Gastroesophageal sphincter (tissue), 4 donors: Measurements from ENCODE around the gene HRC. TPM values are rescaled to one million over a fixed set of nuclear protein-coding genes. Genes with fewer than 3 reads are reported as not detected.

ENCODE experiments used
- ATAC-seq: fragments of 150-250 bp; one replicate; pipeline ENCODE4 v1.9.1; 2016; ENCODE audit warnings: mild to moderate bottlenecking, moderate library complexity
- H3K27ac ChIP-seq, 4 donors: fragments of 200-600 bp; sonication (generic) in 3 of 4; 1 replicate in 3 of 4; 2 replicates in 1 of 4; pipeline ENCODE4 v1.5.1; 2016 to 2019
- H3K27me3 ChIP-seq: fragments of 200-600 bp; sonication (generic); one replicate; pipeline ENCODE4 v1.5.1; 2019
- H3K36me3 ChIP-seq, 2 donors: fragments of 200-600 bp; sonication (generic); one replicate each; pipeline ENCODE4 v1.5.1; 2019; ENCODE audit warnings: control low read depth in 1 of 2
- H3K4me1 ChIP-seq, 3 donors: fragments of 200-600 bp; sonication (generic); 1 replicate in 2 of 3; 2 replicates in 1 of 3; pipeline ENCODE4 v1.5.1; 2016 to 2019; ENCODE audit warnings: control low read depth in 2 of 3
- H3K4me3 ChIP-seq, 2 donors: fragments of 200-600 bp; sonication (generic); one replicate each; pipeline ENCODE4 v1.5.1; 2019; ENCODE audit warnings: mild to moderate bottlenecking in 1 of 2, moderate library complexity in 1 of 2
- H3K9me3 ChIP-seq, 3 donors: fragments of 200-600 bp; sonication (generic); one replicate each; pipeline ENCODE4 v1.5.1; 2017 to 2019; ENCODE audit warnings: control low read depth in 2 of 3
- CTCF ChIP-seq, 4 experiments: fragments of 200-600 bp in 2 of 4; fragments of 450-650 bp in 2 of 4; sonication (generic) in 1 of 4; IDR thresholded peaks; one replicate each; pipeline ENCODE4 v1.5.1; 2017 to 2019; ENCODE audit warnings: antibody characterized with exemption in 4 of 4, mild to moderate bottlenecking in 2 of 4, moderate library complexity in 2 of 4
- EP300 ChIP-seq: sonication (generic); formaldehyde crosslinking; IDR thresholded peaks from one replicate; pipeline ENCODE4 v1.6.1; 2017; ENCODE audit warnings: antibody characterized with exemption, mild to moderate bottlenecking
- POLR2A ChIP-seq, 2 donors: fragments of 450-650 bp; IDR thresholded peaks; one replicate each; pipeline ENCODE4 v1.6.1; 2017; ENCODE audit warnings: antibody characterized with exemption in 2 of 2, mild to moderate bottlenecking in 2 of 2, moderate library complexity in 1 of 2
- POLR2AphosphoS5 ChIP-seq: sonication (generic); formaldehyde crosslinking; IDR thresholded peaks from one replicate; pipeline ENCODE4 v1.6.1; 2017; ENCODE audit warnings: antibody characterized with exemption
- WGBS, 2 donors: methylation state at CpG; one replicate each; pipeline ENCODE4 v1.1.5; 2018; ENCODE audit warnings: low coverage in 1 of 2; 5-methylcytosine and 5-hydroxymethylcytosine counted together
- total RNA-seq, 4 donors: library from RNA; depleted of rRNA; stranded (reverse); fragments of >200 nt; gene quantifications; one replicate each; pipeline ENCODE4 v1.1.0, GENCODE V29; 2016

HRC gene
- total RNA-seq, 4 donors from 2014 or later: 1.1 to 3.9 (median 1.8) TPM

- TF ChIP-seq POLR2AphosphoS5 (no peak), EP300 (no peak), POLR2A (IDR thresholded peaks at IDR 0.05) (no peak), CTCF (IDR thresholded peaks at IDR 0.05) (no peak)
- no peak for ATAC-seq
- peaks cover 0 to 54% of the 10 kb centered on the region in 2 donors for H3K36me3 ChIP-seq
Measured at GRCh38 chr19:49167857-49168409, 12.7 kb upstream of the HRC start.

GRCh38 chr19:49165865-49166301 is 10.7 kb upstream of the HRC start:
- peaks cover 0 to 45% of the 10 kb centered on the region in 2 donors for H3K36me3 ChIP-seq
- 65% methylated on average over 4 of the region's 30 CpGs; no CpG with 5 or more reads in 1 of the 2 donors for WGBS, 2 donors
- H3K4me3 ChIP-seq: peak overlapping the region in 1 of 2 donors; percentile 23
- no peaks in the 10 kb centered on the region for H3K27me3 ChIP-seq
- peaks cover 0 to 28% (median 14%) of the 10 kb centered on the region in 3 donors for H3K4me1 ChIP-seq
- H3K27ac ChIP-seq: peak overlapping the region; percentile 84 to 90 (median 88)
- peak; percentile 34 for ATAC-seq
- no peaks in the 10 kb centered on the region for H3K9me3 ChIP-seq
- no peak for TF ChIP-seq CTCF (IDR thresholded peaks at IDR 0.05)
- no peak for TF ChIP-seq EP300
- no peak for TF ChIP-seq POLR2AphosphoS5
- no peak for TF ChIP-seq POLR2A (IDR thresholded peaks at IDR 0.05)

More at GRCh38 chr19:49167857-49168409, 12.7 kb upstream of the HRC start:
- H3K9me3 ChIP-seq: no peaks in the 10 kb centered on the region
- H3K4me1 ChIP-seq: peaks cover 0 to 27% (median 14%) of the 10 kb centered on the region in 3 donors
- peak overlapping the region in 1 of 4 donors; percentile 86 for H3K27ac ChIP-seq
- H3K4me3 ChIP-seq: no peak overlapping the region
- 73% methylated on average over 7 of the region's 25 CpGs; no CpG with 5 or more reads in 1 of the 2 donors for WGBS, 2 donors
- H3K27me3 ChIP-seq: no peaks in the 10 kb centered on the region

GRCh38 chr19:49165111-49165750 is 10.0 kb upstream of the HRC start:
- 20 to 35% methylated on average over 15 to 22 of the region's 24 CpGs for WGBS, 2 donors
- Histone ChIP-seq H3K27me3 (no peaks in the 10 kb centered on the region), H3K4me1 (peaks cover 0 to 34% (median 14%) of the 10 kb centered on the region in 3 donors), H3K4me3 (peak overlapping the region in 1 of 2 donors; percentile 23), H3K27ac (peak overlapping the region; percentile 84 to 90 (median 88)), H3K9me3 (no peaks in the 10 kb centered on the region), H3K36me3 (peaks cover 0 to 39% of the 10 kb centered on the region in 2 donors)
- no peak for TF ChIP-seq CTCF (IDR thresholded peaks at IDR 0.05)
- TF ChIP-seq POLR2AphosphoS5: peak; percentile 37
- no peak for TF ChIP-seq POLR2A (IDR thresholded peaks at IDR 0.05)
- TF ChIP-seq EP300: no peak
- peak; percentile 92 for ATAC-seq

GRCh38 chr19:49161987-49162386 is 6.8 kb upstream of the HRC start:
- ATAC-seq: no peak
- WGBS, 2 donors: 36 to 67% methylated on average over 1 to 2 of the region's 4 CpGs
- peaks cover 0 to 66% (median 21%) of the 10 kb centered on the region in 3 donors for H3K4me1 ChIP-seq
- H3K9me3 ChIP-seq: no peaks in the 10 kb centered on the region
- peaks cover 0 to 12% of the 10 kb centered on the region in 2 donors for H3K36me3 ChIP-seq
- no peaks in the 10 kb centered on the region for H3K27me3 ChIP-seq
- TF ChIP-seq CTCF (IDR thresholded peaks at IDR 0.05) (no peak), POLR2A (IDR thresholded peaks at IDR 0.05) (no peak)
- no peak overlapping the region for H3K4me3 ChIP-seq
- H3K27ac ChIP-seq: no peak overlapping the region
